ENCODE results near the gene SH3RF2. TPM values are rescaled to one million over a fixed set of nuclear protein-coding genes. Genes with fewer than 3 reads are reported as not detected.
A peak's percentile ranks its signal among the peaks of the same experiment; 100 is the strongest.
"Not testable (repeated sequence)": the region's sequence is repeated elsewhere in the genome, so short reads cannot be mapped to it uniquely, and the experiment has no call there.

The SH3RF2 gene
- polyA plus RNA-seq, 1 experiment = 0.45 TPM

DNA sequence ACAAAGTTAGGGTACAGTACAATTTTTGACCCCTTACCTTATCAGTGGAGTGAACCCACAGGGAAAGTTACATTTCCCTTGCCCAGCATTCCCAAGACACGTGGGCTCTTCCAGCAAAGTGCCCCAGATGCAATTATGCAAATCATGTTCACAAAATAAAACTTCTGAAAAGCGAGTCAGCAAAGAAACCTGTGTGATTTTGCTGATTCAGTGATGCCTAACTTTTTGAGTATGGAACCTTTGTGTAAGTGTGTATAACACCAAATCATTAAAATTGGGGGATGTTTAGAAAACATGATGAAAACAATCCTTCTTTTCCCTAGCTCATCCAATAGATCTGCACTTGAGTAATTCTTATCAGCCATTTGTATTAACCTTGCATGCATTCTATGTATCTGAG lies 52.6 kb downstream of the SH3RF2 start:
- no peaks in the 10 kb centered on the region for H3K36me3 ChIP-seq (ENCODE audit: control insufficient read depth, insufficient read depth, low read length)
- no peaks in the 10 kb centered on the region for H3K27me3 ChIP-seq (ENCODE audit: control insufficient read depth, insufficient read depth, low read length)
- H3K4me3 ChIP-seq (ENCODE audit: low read depth, low read length) = no peak overlapping the region
- TF ChIP-seq, protein P1, sequence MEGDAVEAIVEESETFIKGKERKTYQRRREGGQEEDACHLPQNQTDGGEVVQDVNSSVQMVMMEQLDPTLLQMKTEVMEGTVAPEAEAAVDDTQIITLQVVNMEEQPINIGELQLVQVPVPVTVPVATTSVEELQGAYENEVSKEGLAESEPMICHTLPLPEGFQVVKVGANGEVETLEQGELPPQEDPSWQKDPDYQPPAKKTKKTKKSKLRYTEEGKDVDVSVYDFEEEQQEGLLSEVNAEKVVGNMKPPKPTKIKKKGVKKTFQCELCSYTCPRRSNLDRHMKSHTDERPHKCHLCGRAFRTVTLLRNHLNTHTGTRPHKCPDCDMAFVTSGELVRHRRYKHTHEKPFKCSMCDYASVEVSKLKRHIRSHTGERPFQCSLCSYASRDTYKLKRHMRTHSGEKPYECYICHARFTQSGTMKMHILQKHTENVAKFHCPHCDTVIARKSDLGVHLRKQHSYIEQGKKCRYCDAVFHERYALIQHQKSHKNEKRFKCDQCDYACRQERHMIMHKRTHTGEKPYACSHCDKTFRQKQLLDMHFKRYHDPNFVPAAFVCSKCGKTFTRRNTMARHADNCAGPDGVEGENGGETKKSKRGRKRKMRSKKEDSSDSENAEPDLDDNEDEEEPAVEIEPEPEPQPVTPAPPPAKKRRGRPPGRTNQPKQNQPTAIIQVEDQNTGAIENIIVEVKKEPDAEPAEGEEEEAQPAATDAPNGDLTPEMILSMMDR (IDR thresholded peaks at IDR 0.05; ENCODE audit: insufficient read depth, low read depth, low read length) = no peak
- DNase-seq (ENCODE audit: low read depth) = no peak
- CTCF ChIA-PET = interaction anchor here (1.6 kb wide), 1 partner anchor 8 kb away, joined by 5 read pairs; no protein-coding TSS in a partner anchor
- POLR2A ChIA-PET = no interaction called here

DNA sequence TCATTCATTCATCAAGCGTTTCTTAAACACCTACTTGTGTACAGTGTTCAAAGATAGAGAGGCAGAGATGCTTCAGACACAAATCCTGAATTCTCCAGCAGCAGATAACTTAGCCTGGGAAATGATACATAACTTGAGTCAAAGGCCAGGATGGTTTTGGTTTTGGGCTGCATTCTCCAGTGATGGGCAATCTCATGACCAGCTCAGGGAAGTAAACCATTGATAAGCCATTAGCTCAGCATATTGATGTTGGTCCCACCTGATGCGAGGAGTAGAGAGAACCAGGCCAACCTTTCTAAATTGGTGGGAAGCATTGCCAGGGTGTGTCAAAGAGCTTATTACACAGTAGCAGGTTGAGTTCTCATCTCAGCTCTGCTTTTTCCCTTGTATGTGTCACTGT lies 53.0 kb downstream of the SH3RF2 start:
- TF ChIP-seq, protein P1 (IDR thresholded peaks at IDR 0.05; ENCODE audit: insufficient read depth, low read depth, low read length) = no peak
- CTCF ChIA-PET = interaction anchor here (1.6 kb wide), 1 partner anchor 9 kb away, joined by 5 read pairs; no protein-coding TSS in a partner anchor
- POLR2A ChIA-PET = no interaction called here
- no peaks in the 10 kb centered on the region for H3K36me3 ChIP-seq (ENCODE audit: control insufficient read depth, insufficient read depth, low read length)
- H3K27me3 ChIP-seq (ENCODE audit: control insufficient read depth, insufficient read depth, low read length) = no peaks in the 10 kb centered on the region
- no peak overlapping the region for H3K4me3 ChIP-seq (ENCODE audit: low read depth, low read length)
- DNase-seq (ENCODE audit: low read depth) = no peak

DNA sequence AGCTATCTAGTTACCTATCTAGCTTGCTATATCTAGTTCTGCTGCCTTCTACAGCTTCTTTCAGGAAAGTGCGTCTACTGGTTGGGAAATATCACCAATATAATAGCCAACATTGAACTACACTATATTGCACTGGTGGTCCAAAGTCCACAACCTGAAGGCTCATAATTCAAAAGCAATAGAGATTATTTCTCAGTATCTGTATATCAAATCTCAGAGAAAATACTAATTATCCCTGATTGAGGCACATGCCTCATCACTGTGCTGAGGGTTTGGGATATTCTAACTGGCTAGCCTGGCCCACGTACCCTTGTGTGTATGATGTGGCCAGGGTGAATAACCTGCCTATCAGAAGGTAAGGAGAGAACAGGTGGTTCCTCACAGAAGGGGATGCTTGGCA lies 53.8 kb downstream of the SH3RF2 start:
- DNase-seq (ENCODE audit: low read depth) = no peak
- POLR2A ChIA-PET = no interaction called here
- TF ChIP-seq, protein P1 (IDR thresholded peaks at IDR 0.05; ENCODE audit: insufficient read depth, low read depth, low read length) = no peak
- Histone ChIP-seq H3K4me3 (ENCODE audit: low read depth, low read length) (no peak overlapping the region), H3K36me3 (ENCODE audit: control insufficient read depth, insufficient read depth, low read length) (no peaks in the 10 kb centered on the region), H3K27me3 (ENCODE audit: control insufficient read depth, insufficient read depth, low read length) (no peaks in the 10 kb centered on the region)
- CTCF ChIA-PET = interaction anchor here (1.6 kb wide), 1 partner anchor 9 kb away, joined by 5 read pairs; no protein-coding TSS in a partner anchor

DNA sequence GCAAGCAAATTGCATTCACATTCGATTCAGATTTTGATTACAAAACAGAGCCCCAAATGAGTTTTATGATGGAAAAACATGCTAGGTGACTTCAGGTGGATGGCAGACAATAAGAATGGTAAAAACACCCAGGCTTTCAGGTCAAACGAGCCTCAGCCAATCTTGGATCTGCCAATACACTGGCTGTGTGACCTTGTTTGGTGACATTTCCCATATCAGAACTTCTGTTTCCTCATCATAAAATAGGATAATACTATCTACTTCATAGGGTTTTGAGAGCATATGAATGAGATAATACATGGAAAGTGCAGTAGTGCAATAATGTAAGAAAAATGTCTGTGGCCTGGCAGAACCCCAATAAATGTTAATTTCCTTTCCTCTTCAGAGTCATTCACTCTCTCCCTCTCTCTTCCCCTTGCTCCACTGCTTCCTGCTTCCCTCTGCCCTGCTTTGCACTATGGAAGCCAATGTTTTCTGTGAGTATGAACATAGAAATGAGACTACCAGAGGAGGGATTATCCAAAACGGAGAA lies 54.7 kb downstream of the SH3RF2 start:
- TF ChIP-seq, protein P1 (IDR thresholded peaks at IDR 0.05; ENCODE audit: insufficient read depth, low read depth, low read length) = no peak
- no peaks in the 10 kb centered on the region for H3K36me3 ChIP-seq (ENCODE audit: control insufficient read depth, insufficient read depth, low read length)
- peak; percentile 3 for DNase-seq (ENCODE audit: low read depth)
- POLR2A ChIA-PET = no interaction called here
- no peak overlapping the region for H3K4me3 ChIP-seq (ENCODE audit: low read depth, low read length)
- H3K27me3 ChIP-seq (ENCODE audit: control insufficient read depth, insufficient read depth, low read length) = no peaks in the 10 kb centered on the region
- CTCF ChIA-PET = interaction anchor here (0.6 kb wide), 1 partner anchor 9 kb away, joined by 3 read pairs; no protein-coding TSS in a partner anchor

DNA sequence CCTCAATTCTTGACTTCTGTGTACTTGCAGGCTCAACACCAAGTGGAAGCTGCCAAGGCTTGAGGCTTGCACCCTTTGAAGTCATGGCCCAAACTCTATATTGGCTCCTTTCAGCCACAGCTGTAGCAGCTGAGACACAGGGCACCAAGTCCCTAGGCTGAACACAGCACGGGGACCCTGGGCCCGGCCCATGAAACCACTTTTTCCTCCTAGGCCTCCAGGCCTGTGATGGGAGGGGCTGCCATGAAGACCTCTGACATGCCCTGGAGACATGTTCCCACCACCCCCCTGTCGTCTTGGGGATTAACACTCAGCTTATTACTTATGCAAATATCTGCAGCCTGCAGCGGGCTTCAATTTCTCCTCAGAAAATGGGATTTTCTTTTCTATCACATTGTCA lies 57.2 kb downstream of the SH3RF2 start:
- CTCF ChIA-PET; POLR2A ChIA-PET; H3K36me3 ChIP-seq (ENCODE audit: control insufficient read depth, insufficient read depth, low read length); DNase-seq (ENCODE audit: low read depth); H3K27me3 ChIP-seq (ENCODE audit: control insufficient read depth, insufficient read depth, low read length); H3K4me3 ChIP-seq (ENCODE audit: low read depth, low read length): not testable (repeated sequence)

GRCh38 chr5:145996135-145996534 lies 59.8 kb downstream of the SH3RF2 start:
- TF ChIP-seq, protein P1 (IDR thresholded peaks at IDR 0.05; ENCODE audit: insufficient read depth, low read depth, low read length) = no peak
- Histone ChIP-seq H3K27me3 (ENCODE audit: control insufficient read depth, insufficient read depth, low read length) (no peaks in the 10 kb centered on the region), H3K36me3 (ENCODE audit: control insufficient read depth, insufficient read depth, low read length) (no peaks in the 10 kb centered on the region), H3K4me3 (ENCODE audit: low read depth, low read length) (no peak overlapping the region)
- DNase-seq (ENCODE audit: low read depth) = no peak
- POLR2A ChIA-PET = no interaction called here
- CTCF ChIA-PET = no interaction called here
